ENCODE data around the gene R3HDM4.

Gene R3HDM4

GRCh38 chr19:944171-944567 is 31.1 kb upstream of the R3HDM4 start:
- no peak for DNase-seq (ENCODE audit: extremely low spot score)
- POLR2A ChIA-PET, result no interaction called here
- CTCF ChIA-PET, result interaction anchor here (0.6 kb wide), 1 partner anchor 658 kb away, joined by 4 read pairs; no protein-coding TSS in a partner anchor
- TF ChIP-seq HDGF (IDR thresholded peaks at IDR 0.05; ENCODE audit: borderline replicate concordance) (no peak), NFRKB (IDR thresholded peaks at IDR 0.05) (no peak)

DNA sequence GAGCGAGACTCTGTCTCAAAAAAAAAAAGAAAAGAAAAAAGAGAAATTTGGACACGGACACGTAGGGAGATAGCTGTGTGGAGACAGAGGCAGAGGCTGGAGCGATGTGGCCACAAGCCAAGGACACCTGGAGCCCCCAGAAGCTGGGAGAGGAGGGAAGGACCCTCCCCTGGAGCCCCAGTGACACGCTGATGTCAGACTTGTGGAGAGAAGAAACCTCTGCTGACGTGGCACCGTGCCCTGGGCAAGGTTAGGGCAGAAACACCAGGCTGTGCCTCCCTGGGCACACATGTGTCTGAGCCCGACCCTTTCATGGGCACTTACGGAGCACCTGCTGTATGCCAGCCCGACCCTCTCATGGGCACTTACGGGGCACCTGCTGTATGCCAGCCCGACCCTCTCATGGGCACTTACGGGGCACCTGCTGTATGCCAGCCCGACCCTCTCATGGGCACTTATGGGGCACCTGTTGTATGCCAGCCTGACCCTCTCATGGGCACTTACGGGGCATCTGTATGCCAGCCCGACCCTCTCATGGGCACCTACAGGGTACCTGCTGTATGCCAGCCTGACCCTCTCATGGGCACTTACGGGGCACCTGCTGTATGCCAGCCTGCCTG is 30.6 kb upstream of the R3HDM4 start:
- DNase-seq (ENCODE audit: extremely low spot score), result no peak
- POLR2A ChIA-PET, result no interaction called here
- CTCF ChIA-PET, result interaction anchor here (0.6 kb wide), 1 partner anchor 658 kb away, joined by 4 read pairs; no protein-coding TSS in a partner anchor
- no peak for TF ChIP-seq HDGF (IDR thresholded peaks at IDR 0.05; ENCODE audit: borderline replicate concordance)
- TF ChIP-seq ZNF384 (IDR thresholded peaks at IDR 0.05), result no peak

GRCh38 chr19:942133-942645 is 29.2 kb upstream of the R3HDM4 start:
- CTCF ChIA-PET, result no interaction called here
- TF ChIP-seq SP1 (IDR thresholded peaks at IDR 0.05), result no peak
- TF ChIP-seq SUZ12 (IDR thresholded peaks at IDR 0.05), result no peak
- no peak for TF ChIP-seq LEF1 (IDR thresholded peaks at IDR 0.05; ENCODE audit: borderline replicate concordance)
- TF ChIP-seq ARNT (IDR thresholded peaks at IDR 0.05), result no peak
- no peak for TF ChIP-seq FOXA1 (IDR thresholded peaks at IDR 0.05)
- no peak for TF ChIP-seq BHLHE40 (IDR thresholded peaks at IDR 0.05; ENCODE audit: borderline replicate concordance)
- TF ChIP-seq TARDBP (IDR thresholded peaks at IDR 0.05), result no peak
- TF ChIP-seq NFRKB (IDR thresholded peaks at IDR 0.05), result no peak
- no peak for TF ChIP-seq FOXM1 (IDR thresholded peaks at IDR 0.05; ENCODE audit: borderline replicate concordance)
- no peak for TF ChIP-seq L3MBTL2 (conservative IDR thresholded peaks at IDR 0.05)
- TF ChIP-seq HDGF (IDR thresholded peaks at IDR 0.05; ENCODE audit: borderline replicate concordance), result no peak
- no peak for TF ChIP-seq ZNF384 (IDR thresholded peaks at IDR 0.05)
- no peak for TF ChIP-seq ELF4 (IDR thresholded peaks at IDR 0.05)
- TF ChIP-seq FOXK2 (IDR thresholded peaks at IDR 0.05), result no peak
- no peak for TF ChIP-seq CTBP1 (IDR thresholded peaks at IDR 0.05; ENCODE audit: borderline replicate concordance)
- TF ChIP-seq PKNOX1 (IDR thresholded peaks at IDR 0.05), result no peak
- POLR2A ChIA-PET, result no interaction called here
- DNase-seq (ENCODE audit: extremely low spot score), result no peak

GRCh38 chr19:941292-942132 is 28.5 kb upstream of the R3HDM4 start:
- no peak for DNase-seq (ENCODE audit: extremely low spot score)
- ChIA-PET CTCF (no interaction called here), POLR2A (no interaction called here)
- TF ChIP-seq PKNOX1 (IDR thresholded peaks at IDR 0.05), result no peak
- TF ChIP-seq HDGF (IDR thresholded peaks at IDR 0.05; ENCODE audit: borderline replicate concordance), result no peak
- no peak for TF ChIP-seq BHLHE40 (IDR thresholded peaks at IDR 0.05; ENCODE audit: borderline replicate concordance)

- ChIA-PET POLR2A (no interaction called here), CTCF (no interaction called here)
- TF ChIP-seq BHLHE40 (IDR thresholded peaks at IDR 0.05; ENCODE audit: borderline replicate concordance) (no peak), CTBP1 (IDR thresholded peaks at IDR 0.05; ENCODE audit: borderline replicate concordance) (no peak), FOXK2 (IDR thresholded peaks at IDR 0.05) (no peak), PKNOX1 (IDR thresholded peaks at IDR 0.05) (no peak), ARNT (IDR thresholded peaks at IDR 0.05) (no peak), NFRKB (IDR thresholded peaks at IDR 0.05) (no peak), L3MBTL2 (conservative IDR thresholded peaks at IDR 0.05) (no peak), FOXM1 (IDR thresholded peaks at IDR 0.05; ENCODE audit: borderline replicate concordance) (no peak), ZNF384 (IDR thresholded peaks at IDR 0.05) (no peak), ELF4 (IDR thresholded peaks at IDR 0.05) (no peak), HDGF (IDR thresholded peaks at IDR 0.05; ENCODE audit: borderline replicate concordance) (no peak)
- no peak for DNase-seq (ENCODE audit: extremely low spot score)
Observed at GRCh38 chr19:940591-941291, 27.7 kb upstream of the R3HDM4 start.

DNA sequence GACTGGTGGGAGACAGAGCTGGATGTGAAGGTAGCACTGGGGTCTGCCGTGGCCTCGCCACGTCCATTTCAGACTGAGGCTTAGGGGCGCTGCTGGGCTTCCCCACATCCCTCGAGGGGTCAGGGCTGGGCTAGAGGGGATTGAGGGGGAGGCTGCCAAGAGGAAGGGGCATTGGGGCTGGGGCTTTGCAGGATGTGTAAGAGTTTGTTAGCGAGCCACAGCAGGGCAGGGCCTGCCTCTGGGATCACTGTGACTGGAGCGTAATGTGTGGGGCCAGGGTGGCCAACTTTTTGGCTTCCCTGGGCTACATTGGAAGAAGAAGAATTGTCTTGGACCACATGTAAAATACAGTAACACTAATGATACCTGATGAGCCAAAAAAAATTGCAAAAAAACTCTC is 26.9 kb upstream of the R3HDM4 start:
- TF ChIP-seq HDGF (IDR thresholded peaks at IDR 0.05; ENCODE audit: borderline replicate concordance), result no peak
- DNase-seq (ENCODE audit: extremely low spot score), result no peak
- ChIA-PET CTCF (no interaction called here), POLR2A (no interaction called here)

All from HEK293T (cell line).